GM19324 (cell line): ENCODE data around the gene MBNL3.
"Not testable (repeated sequence)": the region's sequence is repeated elsewhere in the genome, so short reads cannot be mapped to it uniquely, and the experiment has no call there.

Experiments
- ATAC-seq: cut with Tn5 transposase; IDR thresholded peaks from one replicate; pipeline ENCODE4 v1.9.1; 2021; ENCODE audit warnings: mild to moderate bottlenecking, moderate library complexity; ENCODE audit not compliant: unreplicated experiment, low FRiP score

MBNL3 gene

GRCh38 chrX:132384301-132384700, 104.5 kb downstream of the MBNL3 start:
- ATAC-seq: no peak

GRCh38 chrX:132382068-132382467, 106.8 kb downstream of the MBNL3 start:
- no peak for ATAC-seq

GRCh38 chrX:132378281-132378680, 110.6 kb downstream of the MBNL3 start:
- no peak for ATAC-seq

- ATAC-seq: no peak
Measured at GRCh38 chrX:132375941-132376340, 112.9 kb downstream of the MBNL3 start.

- no peak for ATAC-seq
Measured at GRCh38 chrX:132373610-132374009, 115.2 kb downstream of the MBNL3 start.

- ATAC-seq: no peak
Measured at GRCh38 chrX:132369617-132370326, 119.1 kb downstream of the MBNL3 start.

GRCh38 chrX:132367984-132368383, 120.9 kb downstream of the MBNL3 start:
- no peak for ATAC-seq

- ATAC-seq: no peak
Measured at GRCh38 chrX:132367314-132367713, 121.5 kb downstream of the MBNL3 start.

- no peak for ATAC-seq
Measured at GRCh38 chrX:132365490-132365889, 123.3 kb downstream of the MBNL3 start.

GRCh38 chrX:132364313-132364712, 124.5 kb downstream of the MBNL3 start:
- ATAC-seq: no peak

GRCh38 chrX:132353430-132353829, 135.4 kb downstream of the MBNL3 start:
- ATAC-seq: no peak

GRCh38 chrX:132336172-132336571, 152.7 kb downstream of the MBNL3 start:
- ATAC-seq: no peak

- ATAC-seq: no peak
Measured at GRCh38 chrX:132333351-132333750, 155.5 kb downstream of the MBNL3 start.

- no peak for ATAC-seq
Measured at GRCh38 chrX:132331532-132331931, 157.3 kb downstream of the MBNL3 start.

- ATAC-seq: no peak
Measured at GRCh38 chrX:132331000-132331399, 157.8 kb downstream of the MBNL3 start.

- no peak for ATAC-seq
Measured at GRCh38 chrX:132330156-132330729, 158.6 kb downstream of the MBNL3 start.

GRCh38 chrX:132326960-132327359, 161.9 kb downstream of the MBNL3 start:
- not testable (repeated sequence) for ATAC-seq
